Stimulated activated CD4-positive, alpha-beta T cell treated with anti-CD3 and anti-CD28 coated beads, Interleukin-15, amount 100 ng/mL, for 24 hours (primary cell): ENCODE measurements around the gene CUX1.
"Not testable (repeated sequence)": the region's sequence is repeated elsewhere in the genome, so short reads cannot be mapped to it uniquely, and the experiment has no call there.

ENCODE experiments used
- DNase-seq: peaks from one replicate; pipeline ENCODE4 v3.0.0-alpha.2; 2020

The CUX1 gene

GRCh38 chr7:101961811-101962210 lies 144.4 kb downstream of the CUX1 start:
- no peak for DNase-seq

- DNase-seq: no peak
Observed at GRCh38 chr7:101963693-101964092, 146.3 kb downstream of the CUX1 start.

GRCh38 chr7:101964680-101965452 lies 147.4 kb downstream of the CUX1 start:
- DNase-seq: no peak

- no peak for DNase-seq
Observed at GRCh38 chr7:101968720-101969466, 151.5 kb downstream of the CUX1 start.

- DNase-seq: no peak
Observed at GRCh38 chr7:101969997-101970585, 152.7 kb downstream of the CUX1 start.

GRCh38 chr7:101970801-101971200 lies 153.4 kb downstream of the CUX1 start:
- DNase-seq: no peak

GRCh38 chr7:101971457-101971856 lies 154.0 kb downstream of the CUX1 start:
- DNase-seq: no peak

GRCh38 chr7:101972627-101973026 lies 155.2 kb downstream of the CUX1 start:
- DNase-seq: no peak

- DNase-seq: no peak
Observed at GRCh38 chr7:101973130-101973529, 155.7 kb downstream of the CUX1 start.

GRCh38 chr7:101974393-101974792 lies 157.0 kb downstream of the CUX1 start:
- DNase-seq: no peak

- DNase-seq: no peak
Observed at GRCh38 chr7:101975046-101975445, 157.6 kb downstream of the CUX1 start.

GRCh38 chr7:101976411-101976810 lies 159.0 kb downstream of the CUX1 start:
- DNase-seq: no peak

GRCh38 chr7:101977249-101977648 lies 159.8 kb downstream of the CUX1 start:
- DNase-seq: no peak

GRCh38 chr7:101978683-101979082 lies 161.3 kb downstream of the CUX1 start:
- DNase-seq: no peak

GRCh38 chr7:101983147-101983811 lies 165.9 kb downstream of the CUX1 start:
- DNase-seq: no peak

- no peak for DNase-seq
Observed at GRCh38 chr7:101984133-101984879, 166.9 kb downstream of the CUX1 start.

- no peak for DNase-seq
Observed at GRCh38 chr7:101985057-101985902, 167.9 kb downstream of the CUX1 start.

- no peak for DNase-seq
Observed at GRCh38 chr7:101985903-101986734, 168.7 kb downstream of the CUX1 start.

GRCh38 chr7:101987494-101987893 lies 170.1 kb downstream of the CUX1 start:
- DNase-seq: no peak

GRCh38 chr7:101988060-101988459 lies 170.6 kb downstream of the CUX1 start:
- not testable (repeated sequence) for DNase-seq

- DNase-seq: no peak
Observed at GRCh38 chr7:101988513-101988912, 171.1 kb downstream of the CUX1 start.
